ENCODE data around the gene ABCC11.
"Not testable (repeated sequence)": the region's sequence is repeated elsewhere in the genome, so short reads cannot be mapped to it uniquely, and the experiment has no call there.

ABCC11 gene

GRCh38 chr16:48274476-48274875 is 27.1 kb upstream of the ABCC11 start:
- H3K9me3 Mint-ChIP-seq: no peaks in the 10 kb centered on the region
- H3K27ac Mint-ChIP-seq: no peak overlapping the region
- no peak overlapping the region for H3K4me3 Mint-ChIP-seq
- no peak for DNase-seq
- peaks cover 0 to 12% of the 10 kb centered on the region in 2 donors for H3K4me1 Mint-ChIP-seq (ENCODE audit: low read depth in 2 of 2)
- H3K36me3 Mint-ChIP-seq (ENCODE audit: insufficient read depth): peaks cover 38% of the 10 kb centered on the region
- no peak for ATAC-seq (replicated peaks)
- no peaks in the 10 kb centered on the region for H3K27me3 Mint-ChIP-seq

- H3K9me3 Mint-ChIP-seq: no peaks in the 10 kb centered on the region
- H3K36me3 Mint-ChIP-seq (ENCODE audit: insufficient read depth): peaks cover 30% of the 10 kb centered on the region
- no peaks in the 10 kb centered on the region for H3K27me3 Mint-ChIP-seq
- no peak overlapping the region for H3K27ac Mint-ChIP-seq
- ATAC-seq (replicated peaks) (no peak), DNase-seq (no peak)
- H3K4me1 Mint-ChIP-seq (ENCODE audit: low read depth in 2 of 2): peaks cover 0 to 15% of the 10 kb centered on the region in 2 donors
- H3K4me3 Mint-ChIP-seq: no peak overlapping the region
Measured at GRCh38 chr16:48272837-48273421, 25.6 kb upstream of the ABCC11 start.

- H3K36me3 Mint-ChIP-seq (ENCODE audit: insufficient read depth): peaks cover 23% of the 10 kb centered on the region
Measured at GRCh38 chr16:48271728-48272127, 24.4 kb upstream of the ABCC11 start.

GRCh38 chr16:48269011-48269410 is 21.7 kb upstream of the ABCC11 start:
- H3K27me3 Mint-ChIP-seq: no peaks in the 10 kb centered on the region
- H3K4me1 Mint-ChIP-seq (ENCODE audit: low read depth in 2 of 2): peaks cover 0 to 6% of the 10 kb centered on the region in 2 donors
- H3K4me3 Mint-ChIP-seq: no peak overlapping the region
- no peaks in the 10 kb centered on the region for H3K9me3 Mint-ChIP-seq
- H3K27ac Mint-ChIP-seq: no peak overlapping the region
- ATAC-seq (replicated peaks) (no peak), DNase-seq (no peak)
- peaks cover 46% of the 10 kb centered on the region for H3K36me3 Mint-ChIP-seq (ENCODE audit: insufficient read depth)

More at GRCh38 chr16:48271728-48272127, 24.4 kb upstream of the ABCC11 start:
- Mint-ChIP-seq H3K27me3 (no peaks in the 10 kb centered on the region), H3K4me1 (ENCODE audit: low read depth in 2 of 2) (peaks cover 0 to 11% of the 10 kb centered on the region in 2 donors), H3K27ac (no peak overlapping the region), H3K9me3 (no peaks in the 10 kb centered on the region), H3K4me3 (no peak overlapping the region)
- DNase-seq: no peak
- no peak for ATAC-seq (replicated peaks)

GRCh38 chr16:48262631-48263030 is 15.3 kb upstream of the ABCC11 start:
- no peak for ATAC-seq (replicated peaks)
- Mint-ChIP-seq H3K9me3 (no peaks in the 10 kb centered on the region), H3K36me3 (ENCODE audit: insufficient read depth) (peaks cover 82% of the 10 kb centered on the region), H3K4me1 (ENCODE audit: low read depth in 2 of 2) (peaks cover 0 to 8% of the 10 kb centered on the region in 2 donors), H3K27ac (no peak overlapping the region), H3K27me3 (no peaks in the 10 kb centered on the region), H3K4me3 (no peak overlapping the region)
- DNase-seq: no peak

DNA sequence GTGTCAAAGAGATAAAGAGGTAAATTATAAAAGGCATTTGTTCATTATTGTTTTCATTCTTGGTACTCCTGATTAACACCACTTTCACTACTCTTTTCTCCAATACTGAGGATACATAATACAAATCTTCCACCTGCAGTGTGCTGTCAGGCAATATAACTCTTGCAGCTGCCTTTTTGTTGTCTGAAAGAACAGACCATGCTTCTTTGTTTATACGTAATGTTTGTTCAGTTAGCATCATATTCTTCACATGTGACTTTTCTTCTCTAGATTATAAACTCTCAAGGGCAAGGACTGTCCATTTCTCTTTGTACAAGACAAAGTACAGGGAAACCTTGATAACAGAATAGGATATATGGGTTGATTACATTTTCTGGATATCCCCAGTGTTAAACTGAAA is 14.2 kb upstream of the ABCC11 start:
- no peak for DNase-seq
- no peak overlapping the region for H3K4me3 Mint-ChIP-seq
- peaks cover 88% of the 10 kb centered on the region for H3K36me3 Mint-ChIP-seq (ENCODE audit: insufficient read depth)
- H3K4me1 Mint-ChIP-seq (ENCODE audit: low read depth in 2 of 2): peaks cover 0 to 8% of the 10 kb centered on the region in 2 donors
- no peaks in the 10 kb centered on the region for H3K27me3 Mint-ChIP-seq
- H3K27ac Mint-ChIP-seq: peak overlapping the region in 1 of 2 donors; percentile 63
- no peak for ATAC-seq (replicated peaks)
- H3K9me3 Mint-ChIP-seq: no peaks in the 10 kb centered on the region

GRCh38 chr16:48256579-48257177 is 9.3 kb upstream of the ABCC11 start:
- no peak overlapping the region for H3K27ac Mint-ChIP-seq
- H3K4me1 Mint-ChIP-seq (ENCODE audit: low read depth in 2 of 2): peaks cover 4 to 11% of the 10 kb centered on the region in 2 donors
- no peaks in the 10 kb centered on the region for H3K9me3 Mint-ChIP-seq
- peaks cover 77% of the 10 kb centered on the region for H3K36me3 Mint-ChIP-seq (ENCODE audit: insufficient read depth)
- DNase-seq: no peak
- no peak overlapping the region for H3K4me3 Mint-ChIP-seq
- no peak for ATAC-seq (replicated peaks)
- no peaks in the 10 kb centered on the region for H3K27me3 Mint-ChIP-seq

DNA sequence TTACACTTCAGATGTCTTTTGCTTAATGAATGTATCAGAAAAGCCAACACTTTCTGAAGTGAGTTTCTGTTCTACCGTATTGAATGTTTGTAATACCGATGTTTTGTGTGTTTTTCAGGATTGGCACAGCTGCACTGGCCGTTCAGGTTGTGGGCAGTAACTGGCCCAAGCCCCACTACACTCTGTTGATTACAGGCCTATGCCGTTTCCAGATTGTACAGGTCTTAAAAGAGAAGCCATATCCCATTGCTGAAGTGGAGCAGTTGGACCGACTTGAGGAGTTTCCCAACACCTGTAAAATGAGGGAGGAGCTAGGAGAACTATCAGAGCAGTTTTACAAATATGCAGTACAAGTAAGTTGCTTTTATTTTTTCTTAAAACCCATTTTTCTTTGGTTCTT is 4.7 kb upstream of the ABCC11 start:
- H3K4me1 Mint-ChIP-seq (ENCODE audit: low read depth in 2 of 2): peaks cover 17 to 29% of the 10 kb centered on the region in 2 donors
- H3K36me3 Mint-ChIP-seq (ENCODE audit: insufficient read depth): peaks cover 49% of the 10 kb centered on the region
- H3K27me3 Mint-ChIP-seq: no peaks in the 10 kb centered on the region
- H3K4me3 Mint-ChIP-seq: no peak overlapping the region
- H3K9me3 Mint-ChIP-seq: no peaks in the 10 kb centered on the region
- ATAC-seq (replicated peaks) (no peak), DNase-seq (no peak)
- peak overlapping the region in 1 of 2 donors; percentile 6 for H3K27ac Mint-ChIP-seq

GRCh38 chr16:48250520-48251278 is 3.4 kb upstream of the ABCC11 start:
- Mint-ChIP-seq H3K9me3 (no peaks in the 10 kb centered on the region), H3K4me1 (ENCODE audit: low read depth in 2 of 2) (peaks cover 24 to 38% of the 10 kb centered on the region in 2 donors), H3K27me3 (no peaks in the 10 kb centered on the region), H3K27ac (peak overlapping the region; percentile 6 to 39), H3K4me3 (peak overlapping the region in 1 of 2 donors; percentile 10), H3K36me3 (ENCODE audit: insufficient read depth) (peaks cover 40% of the 10 kb centered on the region)
- no peak for ATAC-seq (replicated peaks)
- DNase-seq: no peak

GRCh38 chr16:48246066-48246465 is 1.3 kb downstream of the ABCC11 start:
- Mint-ChIP-seq H3K4me1 (ENCODE audit: low read depth in 2 of 2) (peaks cover 25 to 38% of the 10 kb centered on the region in 2 donors), H3K9me3 (no peaks in the 10 kb centered on the region), H3K4me3 (peak overlapping the region; percentile 84 to 97)

GRCh38 chr16:48244863-48245195 is 2.5 kb downstream of the ABCC11 start:
- Mint-ChIP-seq H3K9me3 (no peaks in the 10 kb centered on the region), H3K36me3 (ENCODE audit: insufficient read depth) (peaks cover 15% of the 10 kb centered on the region), H3K27me3 (no peaks in the 10 kb centered on the region), H3K4me3 (peak overlapping the region; percentile 84 to 97), H3K27ac (peak overlapping the region; percentile 93 to 98), H3K4me1 (ENCODE audit: low read depth in 2 of 2) (peaks cover 22 to 31% of the 10 kb centered on the region in 2 donors)
- no peak for DNase-seq
- no peak for ATAC-seq (replicated peaks)

More at GRCh38 chr16:48246066-48246465, 1.3 kb downstream of the ABCC11 start:
- Mint-ChIP-seq H3K27me3 (no peaks in the 10 kb centered on the region), H3K36me3 (ENCODE audit: insufficient read depth) (peaks cover 21% of the 10 kb centered on the region), H3K27ac (peak overlapping the region in 1 of 2 donors; percentile 98)
- DNase-seq (no peak), ATAC-seq (replicated peaks) (no peak)

DNA sequence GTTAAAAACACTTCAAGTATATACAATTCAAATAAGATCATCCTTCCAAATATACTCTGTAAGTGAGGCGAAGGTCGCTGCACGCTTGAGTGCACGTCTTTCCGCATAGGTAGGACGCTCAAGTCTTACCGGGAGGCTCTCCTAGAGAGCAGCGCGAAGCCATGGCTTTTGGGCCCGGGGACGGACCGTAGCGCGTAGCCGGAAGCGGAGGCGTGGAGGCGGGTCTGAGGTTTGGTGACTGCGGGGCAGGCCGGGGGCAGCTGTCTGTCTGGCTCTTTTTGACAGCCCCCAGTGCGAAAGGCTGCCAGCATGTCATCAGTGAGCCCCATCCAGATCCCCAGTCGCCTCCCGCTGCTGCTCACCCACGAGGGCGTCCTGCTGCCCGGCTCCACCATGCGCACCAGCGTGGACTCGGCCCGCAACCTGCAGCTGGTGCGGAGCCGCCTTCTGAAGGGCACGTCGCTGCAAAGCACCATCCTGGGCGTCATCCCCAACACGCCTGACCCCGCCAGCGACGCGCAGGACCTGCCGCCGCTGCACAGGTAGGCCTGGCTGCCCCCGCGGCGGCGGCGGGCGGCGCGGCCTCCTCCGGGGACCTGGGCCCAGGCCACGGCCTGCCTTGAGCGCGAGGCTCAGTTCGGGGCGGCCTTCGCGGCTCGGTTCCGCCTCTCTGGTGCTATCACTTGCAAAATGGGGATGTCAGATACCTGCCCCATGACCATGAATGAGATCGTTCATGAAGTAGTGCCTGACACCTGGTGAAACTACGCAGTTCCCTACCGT is 3.1 kb downstream of the ABCC11 start, which contains the start of gene LONP2:
TSS of gene LONP2 (plus strand) at position 221 of the 783 bp plus-strand sequence. CDS start at position 310, 89 bp downstream.
- ATAC-seq (replicated peaks): peak; percentile 93
- H3K4me1 Mint-ChIP-seq (ENCODE audit: low read depth in 2 of 2): peaks cover 22 to 30% of the 10 kb centered on the region in 2 donors

GRCh38 chr16:48240147-48240546 is 7.2 kb downstream of the ABCC11 start:
- H3K27me3 Mint-ChIP-seq; H3K9me3 Mint-ChIP-seq; H3K27ac Mint-ChIP-seq; DNase-seq; H3K4me1 Mint-ChIP-seq (ENCODE audit: low read depth in 2 of 2); H3K4me3 Mint-ChIP-seq; ATAC-seq (replicated peaks): not testable (repeated sequence)
- H3K36me3 Mint-ChIP-seq (ENCODE audit: insufficient read depth): peaks cover 11% of the 10 kb centered on the region

More for the DNA sequence above, 3.1 kb downstream of the ABCC11 start, which contains the start of gene LONP2:
- Mint-ChIP-seq H3K9me3 (no peaks in the 10 kb centered on the region), H3K27ac (peak within 1 kb of the TSS; percentile 93 to 98), H3K36me3 (ENCODE audit: insufficient read depth) (peaks cover 14% of the 10 kb centered on the region), H3K4me3 (peak within 1 kb of the TSS; percentile 84 to 97), H3K27me3 (no peaks in the 10 kb centered on the region)
- peak; percentile 87 to 92 (median 89) for DNase-seq

All from effector memory CD8-positive, alpha-beta T cell (primary cell).